Astrocyte of the spinal cord (primary cell): ENCODE measurements around the gene ANKMY1.

Experiments
- DNase-seq: peaks from one replicate; pipeline ENCODE4 v3.0.0; 2011; ENCODE audit warnings: low read depth, low spot score
- H3K4me3 ChIP-seq: 2 replicates; pipeline ENCODE4 v1.5.1; 2011; ENCODE audit warnings: low read depth, mild to moderate bottlenecking, low read length, moderate library complexity
- in situ Hi-C: cut with HindIII; loops from 2 replicates; pipeline ENCODE4 v1.10.0; 2017; ENCODE audit warnings: low sequenced_read_pairs
- TF ChIP-seq, protein P1 (sequence below): IDR thresholded peaks from 2 replicates; pipeline ENCODE4 v1.5.1; 2012; ENCODE audit warnings: low read depth, mild to moderate bottlenecking, low read length, inconsistent platforms

Gene ANKMY1

DNA sequence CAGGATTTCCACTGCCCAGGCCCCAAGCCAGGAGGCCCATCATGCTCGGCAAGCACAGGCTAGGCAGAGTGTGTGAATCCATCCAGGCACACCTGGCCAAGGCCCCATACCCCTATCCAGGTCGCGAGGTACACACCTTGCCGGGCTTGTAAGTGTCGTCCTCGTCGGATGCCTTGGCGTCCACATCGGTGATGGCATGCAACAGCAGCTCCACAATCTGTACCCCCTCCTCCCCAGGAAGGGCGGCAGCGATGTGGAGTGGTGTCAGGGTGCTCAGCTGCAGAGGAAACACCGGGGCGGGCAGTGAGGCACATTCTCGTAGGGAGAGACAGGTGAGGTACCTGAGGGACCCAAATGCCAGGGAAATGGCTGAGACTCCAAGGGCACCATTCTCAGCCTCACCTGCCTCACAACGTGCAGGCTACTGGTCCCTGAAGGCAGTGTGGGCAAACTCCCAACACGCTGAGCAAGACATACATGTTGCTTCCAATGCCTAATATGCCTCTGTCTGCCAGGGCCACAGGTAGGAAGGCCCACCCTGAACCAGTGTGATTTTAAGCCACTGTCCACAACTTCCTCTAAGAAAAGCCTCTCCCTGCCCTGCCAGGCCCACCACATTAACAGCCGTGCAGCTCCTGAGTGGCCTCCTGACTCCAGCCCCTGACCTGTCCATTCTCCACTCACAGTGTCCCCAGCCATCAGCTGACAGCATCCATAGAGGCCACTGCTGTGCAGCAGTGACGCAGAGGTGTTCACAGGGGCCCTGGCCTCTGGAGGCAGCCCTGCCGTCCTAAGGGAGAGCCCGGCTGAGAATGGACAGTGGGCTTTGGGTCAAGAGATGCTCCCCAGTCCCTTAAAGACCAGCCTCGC lies 44.9 kb downstream of the ANKMY1 start:
- TF ChIP-seq, protein P1, sequence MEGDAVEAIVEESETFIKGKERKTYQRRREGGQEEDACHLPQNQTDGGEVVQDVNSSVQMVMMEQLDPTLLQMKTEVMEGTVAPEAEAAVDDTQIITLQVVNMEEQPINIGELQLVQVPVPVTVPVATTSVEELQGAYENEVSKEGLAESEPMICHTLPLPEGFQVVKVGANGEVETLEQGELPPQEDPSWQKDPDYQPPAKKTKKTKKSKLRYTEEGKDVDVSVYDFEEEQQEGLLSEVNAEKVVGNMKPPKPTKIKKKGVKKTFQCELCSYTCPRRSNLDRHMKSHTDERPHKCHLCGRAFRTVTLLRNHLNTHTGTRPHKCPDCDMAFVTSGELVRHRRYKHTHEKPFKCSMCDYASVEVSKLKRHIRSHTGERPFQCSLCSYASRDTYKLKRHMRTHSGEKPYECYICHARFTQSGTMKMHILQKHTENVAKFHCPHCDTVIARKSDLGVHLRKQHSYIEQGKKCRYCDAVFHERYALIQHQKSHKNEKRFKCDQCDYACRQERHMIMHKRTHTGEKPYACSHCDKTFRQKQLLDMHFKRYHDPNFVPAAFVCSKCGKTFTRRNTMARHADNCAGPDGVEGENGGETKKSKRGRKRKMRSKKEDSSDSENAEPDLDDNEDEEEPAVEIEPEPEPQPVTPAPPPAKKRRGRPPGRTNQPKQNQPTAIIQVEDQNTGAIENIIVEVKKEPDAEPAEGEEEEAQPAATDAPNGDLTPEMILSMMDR, result no peak
- no peak for DNase-seq

DNA sequence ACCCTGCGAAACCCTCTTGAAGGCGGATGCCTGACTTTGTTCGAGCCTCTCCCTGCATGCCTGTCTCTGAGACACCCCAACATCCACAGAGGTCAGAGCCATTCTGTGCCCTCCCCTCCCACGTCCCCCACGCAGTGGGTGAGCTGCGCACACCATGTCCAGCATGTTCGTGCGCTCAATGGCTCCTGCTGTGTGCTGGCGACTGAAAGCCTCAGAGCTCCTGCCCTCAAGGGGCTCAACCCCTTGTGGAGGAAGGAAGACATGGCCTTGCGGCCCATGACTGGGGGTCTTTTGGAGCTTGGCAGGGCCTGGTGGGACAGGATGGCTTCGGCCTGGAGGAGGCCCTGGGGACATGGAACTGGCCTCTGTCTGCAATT lies 45.7 kb downstream of the ANKMY1 start:
- TF ChIP-seq, protein P1, result no peak
- in situ Hi-C loops, result no loop called here
- no peak for DNase-seq
- H3K4me3 ChIP-seq, result no peak overlapping the region

More for the DNA sequence above, 44.9 kb downstream of the ANKMY1 start:
- no peak overlapping the region for H3K4me3 ChIP-seq
- in situ Hi-C loops, result no loop called here

DNA sequence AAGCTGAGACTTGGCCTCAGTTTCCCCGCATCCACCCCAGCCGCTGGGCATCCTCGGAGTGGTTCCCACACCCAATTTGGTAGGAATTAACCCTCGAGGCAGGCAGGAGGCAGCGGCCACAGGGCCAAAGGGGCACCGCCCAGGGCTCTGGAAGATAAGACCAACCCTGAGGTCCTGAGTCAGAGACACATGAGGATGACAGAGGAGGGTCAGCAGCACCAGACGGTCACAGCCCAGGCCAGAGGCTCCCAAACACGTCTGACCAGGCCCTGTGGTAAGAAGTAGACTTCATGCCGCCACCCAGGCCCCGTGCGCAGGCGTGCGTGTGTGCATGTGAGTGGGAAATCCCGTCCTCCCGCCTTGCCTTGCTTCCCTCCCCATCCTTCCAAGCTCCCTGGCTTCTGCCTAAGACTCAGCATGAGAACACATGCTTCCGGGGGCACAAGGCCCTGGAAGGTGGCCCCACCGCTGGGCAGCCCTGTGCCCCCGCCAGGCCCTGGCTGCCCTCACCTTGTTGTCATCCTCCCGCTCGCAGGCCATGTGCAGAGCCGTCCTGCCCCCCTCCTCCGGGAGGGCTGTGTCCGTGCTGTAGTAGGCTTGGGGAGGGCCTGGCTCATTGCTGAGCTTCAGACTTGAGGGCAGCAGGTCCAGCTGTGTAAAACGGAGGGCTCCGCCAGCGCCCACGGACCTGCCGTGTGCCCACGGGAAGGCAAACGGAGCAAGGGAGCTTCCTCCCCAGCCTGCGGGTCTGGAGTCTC lies 46.3 kb downstream of the ANKMY1 start:
- DNase-seq, result no peak
- H3K4me3 ChIP-seq, result no peak overlapping the region
- in situ Hi-C loops, result no loop called here
- TF ChIP-seq, protein P1, result no peak

DNA sequence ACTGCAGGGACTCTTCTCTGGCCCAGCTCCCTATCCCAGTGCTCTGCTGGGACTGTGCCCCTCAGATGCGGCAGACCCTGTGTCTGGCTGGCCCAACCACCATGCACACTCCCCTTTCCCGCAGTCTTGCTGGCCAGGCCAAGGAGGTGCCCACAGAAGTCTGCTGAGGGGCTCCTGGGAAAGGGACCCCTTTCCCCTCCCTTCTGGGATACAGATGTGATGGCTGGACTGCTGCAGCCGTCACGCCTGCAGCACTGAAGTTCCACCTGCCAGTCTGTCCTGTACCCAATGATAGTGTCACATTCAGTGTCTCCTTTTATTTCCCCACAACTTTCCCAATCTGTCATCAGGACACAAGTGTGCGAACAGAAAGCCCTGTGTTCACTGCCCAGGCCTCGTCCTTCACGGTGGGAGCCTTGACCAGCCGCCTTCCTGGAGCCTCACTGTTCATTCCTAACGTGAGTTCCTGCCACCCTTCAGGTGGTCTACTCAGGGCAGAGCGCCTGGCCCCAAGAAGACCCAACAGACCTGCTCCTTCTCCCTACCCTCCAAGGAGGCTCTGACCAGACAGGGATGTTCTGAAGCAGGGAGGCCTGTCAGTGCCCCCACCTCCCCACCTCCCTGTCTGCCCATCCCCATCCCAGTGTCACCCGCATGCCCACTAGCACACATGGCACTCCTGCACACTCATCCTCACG lies 47.1 kb downstream of the ANKMY1 start:
- in situ Hi-C loops, result no loop called here
- DNase-seq, result no peak
- TF ChIP-seq, protein P1, result no peak
- H3K4me3 ChIP-seq, result no peak overlapping the region

DNA sequence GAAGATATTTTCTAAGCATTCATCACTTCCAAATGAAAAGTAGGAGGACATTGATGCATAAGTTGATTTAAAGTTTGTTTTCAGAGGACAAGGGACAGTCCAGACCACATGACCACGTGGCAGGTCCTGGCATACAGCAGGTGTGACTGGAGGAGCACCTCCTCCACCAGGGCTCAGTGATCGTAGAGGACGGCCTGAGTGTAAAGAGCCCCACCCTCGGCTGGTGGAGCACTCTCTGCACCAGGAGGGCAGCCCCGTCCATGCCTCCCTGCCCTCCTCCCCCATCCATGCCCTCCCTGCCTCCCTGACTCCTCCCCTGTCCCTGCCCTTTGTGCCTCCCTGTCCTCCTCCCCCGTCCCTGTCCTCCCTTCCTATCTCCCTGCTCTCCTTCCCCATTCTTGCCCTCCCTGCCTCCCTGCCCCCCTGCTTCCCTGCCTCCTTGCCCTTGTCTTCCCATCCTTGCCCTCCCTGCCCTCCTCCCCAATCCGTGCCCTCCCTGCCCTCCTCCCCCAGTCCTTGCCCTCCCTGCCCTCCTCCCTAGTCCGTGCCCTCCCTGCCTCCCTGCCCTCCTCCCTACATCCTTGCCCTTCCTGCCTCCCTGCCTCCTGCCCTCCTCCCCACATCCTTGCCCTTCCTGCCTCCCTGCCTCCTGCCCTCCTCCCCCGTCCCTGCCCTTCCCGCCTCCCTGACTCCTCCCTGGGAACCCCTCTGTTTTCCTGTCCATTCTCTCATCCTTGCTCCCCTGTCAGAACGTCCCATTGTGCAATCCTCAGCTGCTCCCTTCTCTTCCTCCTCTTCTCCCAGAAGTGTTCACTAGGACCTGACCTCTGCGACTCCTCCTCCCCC lies 47.9 kb downstream of the ANKMY1 start:
- in situ Hi-C loops, result no loop called here
- DNase-seq, result no peak
- H3K4me3 ChIP-seq, result no peak overlapping the region
- TF ChIP-seq, protein P1, result no peak
